D721Med (cell line): ENCODE measurements around the gene DEK.
"Not testable (repeated sequence)": the region's sequence is repeated elsewhere in the genome, so short reads cannot be mapped to it uniquely, and the experiment has no call there.

Experiments
- DNase-seq: peaks from one replicate; pipeline ENCODE4 v3.0.0; 2011; ENCODE audit warnings: low spot score; ENCODE audit not compliant: insufficient read length
- FAIRE-seq: peaks from 2 replicates; lab custom pipeline; 2011; peaks lifted over from hg19 to GRCh38; lab: Jason Lieb, UNC
- CTCF ChIP-seq: IDR thresholded peaks from 2 replicates; pipeline ENCODE4 v1.5.1; 2012; ENCODE audit warnings: mild to moderate bottlenecking, control low read depth; ENCODE audit not compliant: insufficient read depth; ENCODE audit errors: missing control alignments

The DEK gene

GRCh38 chr6:18240230-18240629 is 24.1 kb downstream of the DEK start:
- TF ChIP-seq CTCF = no peak
- no peak for DNase-seq
- FAIRE-seq = no peak

GRCh38 chr6:18237167-18237566 is 27.2 kb downstream of the DEK start:
- no peak for FAIRE-seq
- no peak for DNase-seq
- no peak for TF ChIP-seq CTCF

- no peak for TF ChIP-seq CTCF
- FAIRE-seq = no peak
- no peak for DNase-seq
Observed at GRCh38 chr6:18235524-18235923, 28.8 kb downstream of the DEK start.

- TF ChIP-seq CTCF = no peak
- no peak for DNase-seq
- FAIRE-seq = no peak
Observed at GRCh38 chr6:18234564-18234963, 29.8 kb downstream of the DEK start.

- not testable (repeated sequence) for DNase-seq, FAIRE-seq
Observed at GRCh38 chr6:18233770-18234169, 30.6 kb downstream of the DEK start.

- not testable (repeated sequence) for DNase-seq, FAIRE-seq
Observed at GRCh38 chr6:18231856-18232255, 32.5 kb downstream of the DEK start.

GRCh38 chr6:18228590-18228989 is 35.7 kb downstream of the DEK start:
- FAIRE-seq, DNase-seq: not testable (repeated sequence)

DNA sequence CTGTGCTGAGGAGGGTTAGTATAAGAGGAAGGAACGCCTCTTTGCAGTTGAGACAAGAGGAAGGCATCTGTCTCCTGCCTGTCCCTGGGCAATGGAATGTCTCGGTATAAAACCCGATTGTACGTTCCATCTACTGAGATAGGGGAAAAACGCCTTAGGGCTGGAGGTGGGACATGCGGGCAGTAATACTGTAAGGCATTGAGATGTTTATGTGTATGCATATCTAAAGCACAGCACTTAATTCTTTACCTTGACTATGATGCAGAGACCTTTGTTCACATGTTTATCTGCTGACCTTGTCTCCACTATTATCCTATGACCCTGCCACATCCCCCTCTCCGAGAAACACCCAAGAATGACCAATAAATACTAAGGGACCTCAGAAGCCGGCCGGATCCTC is 37.2 kb downstream of the DEK start:
- DNase-seq, FAIRE-seq: not testable (repeated sequence)

DNA sequence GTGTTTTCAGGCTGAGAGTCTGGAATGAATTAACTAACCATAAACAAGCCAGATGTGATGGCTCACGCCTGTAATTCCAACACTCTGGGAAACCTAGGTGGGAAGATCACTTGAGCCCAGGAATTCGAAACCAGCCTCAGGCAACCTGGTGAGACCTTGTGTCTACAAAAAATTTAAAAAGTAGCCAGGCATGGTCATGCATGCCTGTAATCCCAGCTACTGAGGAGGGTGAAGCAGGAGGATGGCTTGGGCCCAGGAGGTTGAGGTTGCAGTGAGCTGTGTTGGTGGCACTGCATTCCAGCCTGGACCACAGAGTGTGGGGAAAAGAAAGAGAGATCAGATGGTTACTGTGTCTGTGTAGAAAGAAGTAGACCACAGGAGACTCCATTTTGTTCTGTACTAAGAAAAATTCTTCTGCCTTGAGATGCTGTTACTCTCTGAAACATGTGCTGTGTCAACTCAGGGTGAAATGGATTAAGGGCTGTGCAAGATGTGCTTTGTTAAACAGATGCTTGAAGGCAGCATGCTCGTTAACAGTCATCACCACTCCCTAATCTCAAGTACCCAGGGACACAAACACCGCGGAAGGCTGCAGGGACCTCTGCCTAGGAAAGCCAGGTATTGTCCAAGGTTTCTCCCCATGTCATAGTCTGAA is 37.8 kb downstream of the DEK start:
- not testable (repeated sequence) for FAIRE-seq, DNase-seq

- FAIRE-seq = no peak
- TF ChIP-seq CTCF = no peak
- no peak for DNase-seq
Observed at GRCh38 chr6:18221288-18221615, 43.1 kb downstream of the DEK start.
